Dermis microvascular lymphatic vessel endothelial cell (primary cell): ENCODE results near the gene MYH16. TPM values are rescaled to one million over a fixed set of nuclear protein-coding genes. Genes with fewer than 3 reads are reported as not detected.
"Not testable (repeated sequence)": the region's sequence is repeated elsewhere in the genome, so short reads cannot be mapped to it uniquely, and the experiment has no call there.

Source experiments
- DNase-seq, 2 donors: peaks; one replicate each; pipeline versions ENCODE4 v3.0.0 to v3.0.0-alpha.2; 2010; ENCODE audit warnings: low read depth in 2 of 2
- total RNA-seq: library from RNA; depleted of rRNA; stranded (reverse); fragments of >200 nt; gene quantifications from 2 replicates; pipeline ENCODE4 v1.2.1, GENCODE V29; 2014

Gene MYH16
- total RNA-seq, 1 donor from 2014 or later, result 0.13 TPM

GRCh38 chr7:99301496-99301895, 28.9 kb downstream of the MYH16 start:
- no peak for DNase-seq

- DNase-seq, result no peak
Observed at GRCh38 chr7:99305473-99306260, 33.0 kb downstream of the MYH16 start.

GRCh38 chr7:99308461-99309074, 35.9 kb downstream of the MYH16 start:
- no peak for DNase-seq

- no peak for DNase-seq
Observed at GRCh38 chr7:99309111-99309510, 36.5 kb downstream of the MYH16 start.

- no peak for DNase-seq
Observed at GRCh38 chr7:99310004-99310403, 37.4 kb downstream of the MYH16 start.

GRCh38 chr7:99311702-99312101, 39.1 kb downstream of the MYH16 start:
- no peak for DNase-seq

- peak; percentile 28 to 52 for DNase-seq
Observed at GRCh38 chr7:99312316-99313203, 39.9 kb downstream of the MYH16 start.

- no peak for DNase-seq
Observed at GRCh38 chr7:99313204-99313573, 40.5 kb downstream of the MYH16 start.

GRCh38 chr7:99314504-99314903, 41.9 kb downstream of the MYH16 start:
- no peak for DNase-seq

GRCh38 chr7:99320371-99320770, 47.7 kb downstream of the MYH16 start:
- no peak for DNase-seq

GRCh38 chr7:99322659-99323058, 50.0 kb downstream of the MYH16 start:
- not testable (repeated sequence) for DNase-seq

GRCh38 chr7:99324559-99324958, 51.9 kb downstream of the MYH16 start:
- no peak for DNase-seq

GRCh38 chr7:99325001-99325493, 52.4 kb downstream of the MYH16 start:
- DNase-seq, result no peak

GRCh38 chr7:99325592-99326407, 53.2 kb downstream of the MYH16 start, which contains the start of gene ARPC1A:
Gene ARPC1A, plus strand, starts transcription at chr7:99325898. Its CDS starts 7,456 bp downstream, at chr7:99333354.
- DNase-seq, result peak; percentile 87 to 96

- DNase-seq, result no peak
Observed at GRCh38 chr7:99326408-99326782, 53.8 kb downstream of the MYH16 start.

- DNase-seq, result peak; percentile 51 to 86
Observed at GRCh38 chr7:99330314-99330961, 57.8 kb downstream of the MYH16 start.

- DNase-seq, result no peak
Observed at GRCh38 chr7:99331002-99331401, 58.4 kb downstream of the MYH16 start.

- no peak for DNase-seq
Observed at GRCh38 chr7:99339595-99339994, 67.0 kb downstream of the MYH16 start.

GRCh38 chr7:99340659-99341058, 68.0 kb downstream of the MYH16 start:
- DNase-seq, result no peak

GRCh38 chr7:99344061-99344647, 71.5 kb downstream of the MYH16 start:
- DNase-seq, result no peak
